Smooth muscle cell (in vitro differentiated cells): ENCODE results near the gene KRTAP5-3. TPM values are rescaled to one million over a fixed set of nuclear protein-coding genes. Genes with fewer than 3 reads are reported as not detected.
A peak's percentile ranks its signal among the peaks of the same experiment; 100 is the strongest.

ENCODE experiments used
- DNase-seq: peaks from one replicate; lab custom pipeline; 2025; ENCODE audit not compliant: unreplicated experiment; lab: John Stamatoyannopoulos, UW
- H2AFZ ChIP-seq: fragments of 200-600 bp; sonication (generic); 2 replicates; pipeline ENCODE4 v1.6.0; 2016; ENCODE audit warnings: antibody characterized with exemption, low read depth, mild to moderate bottlenecking
- H3F3A ChIP-seq: fragments of 200-600 bp; sonication (generic); 2 replicates; pipeline ENCODE4 v1.6.0; 2017; ENCODE audit warnings: antibody characterized with exemption, low read depth
- H3K27ac ChIP-seq: fragments of 200-600 bp; sonication (generic); 2 replicates; pipeline ENCODE4 v1.5.1; 2016; ENCODE audit warnings: low read depth, mild to moderate bottlenecking
- H3K27me3 ChIP-seq: fragments of 200-600 bp; sonication (generic); 2 replicates; pipeline ENCODE4 v1.6.1; 2016; ENCODE audit warnings: low read depth, mild to moderate bottlenecking
- H3K36me3 ChIP-seq: fragments of 200-600 bp; sonication (generic); 2 replicates; pipeline ENCODE4 v1.5.1; 2016; ENCODE audit warnings: low read depth
- H3K4me1 ChIP-seq: fragments of 200-600 bp; sonication (generic); 2 replicates; pipeline ENCODE4 v1.5.1; 2016; ENCODE audit warnings: low read depth
- H3K4me2 ChIP-seq: fragments of 200-600 bp; sonication (generic); 2 replicates; pipeline ENCODE4 v1.6.0; 2016; ENCODE audit warnings: mild to moderate bottlenecking
- H3K4me3 ChIP-seq: fragments of 200-600 bp; sonication (generic); 2 replicates; pipeline ENCODE4 v1.5.1; 2016; ENCODE audit warnings: mild to moderate bottlenecking
- H3K79me2 ChIP-seq: fragments of 200-600 bp; sonication (generic); 2 replicates; pipeline ENCODE4 v1.6.0; 2016; ENCODE audit warnings: low read depth, mild to moderate bottlenecking
- H3K9ac ChIP-seq: fragments of 200-600 bp; sonication (generic); 2 replicates; pipeline ENCODE4 v1.6.0; 2016; ENCODE audit warnings: low read depth
- H3K9me3 ChIP-seq: fragments of 200-600 bp; sonication (generic); replicated peaks from 2 replicates; pipeline ENCODE4 v1.5.1; 2016; ENCODE audit warnings: low read depth
- H4K20me1 ChIP-seq: fragments of 200-600 bp; sonication (generic); 2 replicates; pipeline ENCODE4 v1.6.0; 2016; ENCODE audit warnings: low read depth
- CTCF ChIP-seq: fragments of 200-600 bp; sonication (generic); IDR thresholded peaks from 2 replicates; pipeline ENCODE4 v1.5.1; 2017; ENCODE audit warnings: borderline replicate concordance, mild to moderate bottlenecking, antibody characterized with exemption; ENCODE audit not compliant: insufficient read depth, poor library complexity, severe bottlenecking
- WGBS: methylation state at CpG from one replicate; pipeline ENCODE4 v1.1.7; 2016; ENCODE audit warnings: low lambda C conversion rate; 5-methylcytosine and 5-hydroxymethylcytosine counted together
- polyA plus RNA-seq: library from polyadenylated mRNA; unstranded; fragments of >200 nt; fragmentation: Nextera tagmentation; extraction: Ambion mirVana; gene quantifications from 2 replicates; pipeline ENCODE4 v1.2.1, GENCODE V29; 2016
- total RNA-seq: library from RNA; depleted of rRNA; stranded (reverse); fragments of >200 nt; gene quantifications from 2 replicates; pipeline ENCODE4 v1.2.3, GENCODE V29; 2014

The KRTAP5-3 gene
- not detected in 2 replicates for total RNA-seq
- polyA plus RNA-seq = not detected in 2 replicates

- H3K9me3 ChIP-seq = no peaks in the 10 kb centered on the region
- H3K4me3 ChIP-seq = no peak within 1 kb of the TSS
- H3K36me3 ChIP-seq = no peaks in the 10 kb centered on the region
- no peaks in the 10 kb centered on the region for H3K79me2 ChIP-seq
- no peak within 1 kb of the TSS for H2AFZ ChIP-seq
- no peak within 1 kb of the TSS for H3K27ac ChIP-seq
- WGBS = 81% methylated on average over 4 of the region's 4 CpGs
- no peaks in the 10 kb centered on the region for H3K4me1 ChIP-seq
- no peak within 1 kb of the TSS for H3K9ac ChIP-seq
- no peaks in the 10 kb centered on the region for H4K20me1 ChIP-seq
- no peak for DNase-seq
- H3K4me2 ChIP-seq = no peak within 1 kb of the TSS
- no peak for TF ChIP-seq CTCF
- H3F3A ChIP-seq = no peaks in the 10 kb centered on the region
- peaks cover 3% of the 10 kb centered on the region for H3K27me3 ChIP-seq
Observed at GRCh38 chr11:1608363-1608762, at the start of gene KRTAP5-3. Gene KRTAP5-3, minus strand, starts transcription at chr11:1608463. Its CDS starts 78 bp downstream, at chr11:1608385.

- WGBS = 76% methylated on average over 7 of the region's 7 CpGs
Observed at GRCh38 chr11:1656670-1657069, 48.4 kb upstream of the KRTAP5-3 start.

GRCh38 chr11:1656061-1656441 is 47.8 kb upstream of the KRTAP5-3 start:
- Histone ChIP-seq H3K4me3 (no peak overlapping the region), H3K27ac (no peak overlapping the region), H3K79me2 (no peaks in the 10 kb centered on the region), H3K36me3 (no peaks in the 10 kb centered on the region), H4K20me1 (no peaks in the 10 kb centered on the region), H3K9me3 (no peaks in the 10 kb centered on the region), H3K4me1 (peaks cover 10% of the 10 kb centered on the region), H2AFZ (no peak overlapping the region), H3K9ac (no peak overlapping the region), H3K27me3 (no peaks in the 10 kb centered on the region), H3F3A (peaks cover 7% of the 10 kb centered on the region), H3K4me2 (peak overlapping the region; percentile 36)
- no peak for DNase-seq
- 79% methylated on average over 9 of the region's 9 CpGs for WGBS
- no peak for TF ChIP-seq CTCF

More at GRCh38 chr11:1656670-1657069, 48.4 kb upstream of the KRTAP5-3 start:
- Histone ChIP-seq H3K9ac (no peak overlapping the region), H3F3A (peaks cover 6% of the 10 kb centered on the region), H3K9me3 (no peaks in the 10 kb centered on the region), H3K4me2 (no peak overlapping the region), H3K27ac (no peak overlapping the region), H3K4me3 (no peak overlapping the region), H3K27me3 (no peaks in the 10 kb centered on the region), H3K4me1 (peaks cover 10% of the 10 kb centered on the region), H3K36me3 (no peaks in the 10 kb centered on the region), H2AFZ (no peak overlapping the region), H3K79me2 (no peaks in the 10 kb centered on the region), H4K20me1 (no peaks in the 10 kb centered on the region)
- no peak for DNase-seq
- TF ChIP-seq CTCF = no peak
